Astrocyte (in vitro differentiated cells and primary cell): ENCODE data around the gene MAIP1. TPM values are rescaled to one million over a fixed set of nuclear protein-coding genes. Genes with fewer than 3 reads are reported as not detected.

Experiments used
- DNase-seq: peaks from one replicate; pipeline ENCODE4 v3.0.0-alpha.2; 2010; ENCODE audit warnings: low read depth
- FAIRE-seq: peaks from 2 replicates; lab custom pipeline; 2011; peaks lifted over from hg19 to GRCh38; lab: Jason Lieb, UNC
- H2AFZ ChIP-seq: 2 replicates; pipeline ENCODE4 v1.6.0; 2012; ENCODE audit warnings: low read depth, low read length, inconsistent platforms
- H3K27ac ChIP-seq: 2 replicates; pipeline ENCODE4 v1.5.1; 2011; ENCODE audit warnings: low read depth, low read length, inconsistent platforms
- H3K27me3 ChIP-seq: 2 replicates; pipeline ENCODE4 v1.6.0; 2011; ENCODE audit warnings: low read length, inconsistent platforms; ENCODE audit not compliant: insufficient read depth
- H3K36me3 ChIP-seq: 2 replicates; pipeline ENCODE4 v1.5.1; 2011; ENCODE audit warnings: low read length, inconsistent platforms; ENCODE audit not compliant: insufficient read depth
- H3K4me1 ChIP-seq: 2 replicates; pipeline ENCODE4 v1.5.1; 2011; ENCODE audit warnings: low read length, inconsistent platforms; ENCODE audit not compliant: insufficient read depth
- H3K4me2 ChIP-seq: 2 replicates; pipeline ENCODE4 v1.6.0; 2012; ENCODE audit warnings: low read length, inconsistent platforms
- H3K4me3 ChIP-seq: 2 replicates; pipeline ENCODE4 v1.5.1; 2011; ENCODE audit warnings: low read depth, mild to moderate bottlenecking, low read length, inconsistent platforms; ENCODE audit not compliant: insufficient read depth
- H3K79me2 ChIP-seq: 2 replicates; pipeline ENCODE4 v1.6.0; 2012; ENCODE audit warnings: mild to moderate bottlenecking, low read length, inconsistent platforms; ENCODE audit not compliant: insufficient read depth
- H3K9ac ChIP-seq: 2 replicates; pipeline ENCODE4 v1.6.0; 2012; ENCODE audit warnings: mild to moderate bottlenecking, low read length, inconsistent platforms
- H3K9me3 ChIP-seq: 2 replicates; pipeline ENCODE4 v1.5.1; 2012; ENCODE audit warnings: low read depth, mild to moderate bottlenecking, low read length, inconsistent platforms; ENCODE audit not compliant: insufficient read depth
- H4K20me1 ChIP-seq: 2 replicates; pipeline ENCODE4 v1.6.0; 2012; ENCODE audit warnings: low read length, inconsistent platforms; ENCODE audit not compliant: insufficient read depth
- H3K27ac Mint-ChIP-seq: one replicate; pipeline ENCODE4 v1.8.0; 2021; ENCODE audit warnings: mild to moderate bottlenecking, mixed read lengths; ENCODE audit not compliant: unreplicated experiment
- H3K27me3 Mint-ChIP-seq: one replicate; pipeline ENCODE4 v1.8.0; 2021; ENCODE audit warnings: low read depth, mixed read lengths; ENCODE audit not compliant: unreplicated experiment
- H3K36me3 Mint-ChIP-seq: one replicate; pipeline ENCODE4 v1.8.0; 2021; ENCODE audit warnings: low read depth, mixed read lengths; ENCODE audit not compliant: unreplicated experiment
- H3K4me1 Mint-ChIP-seq: one replicate; pipeline ENCODE4 v1.8.0; 2021; ENCODE audit warnings: low read depth, mixed read lengths; ENCODE audit not compliant: unreplicated experiment
- H3K4me3 Mint-ChIP-seq: one replicate; pipeline ENCODE4 v1.8.0; 2021; ENCODE audit warnings: mild to moderate bottlenecking, moderate library complexity, mixed read lengths; ENCODE audit not compliant: unreplicated experiment
- H3K9me3 Mint-ChIP-seq: one replicate; pipeline ENCODE4 v1.8.0; 2021; ENCODE audit warnings: mild to moderate bottlenecking, mixed read lengths; ENCODE audit not compliant: unreplicated experiment
- CTCF ChIP-seq: IDR thresholded peaks from 2 replicates; pipeline ENCODE4 v1.5.1; 2011; ENCODE audit warnings: low read depth, mild to moderate bottlenecking, inconsistent platforms, low read length, moderate library complexity; ENCODE audit not compliant: insufficient read depth
- EZH2 ChIP-seq: IDR thresholded peaks from 2 replicates; pipeline ENCODE4 v1.6.1; 2012; ENCODE audit warnings: mild to moderate bottlenecking, low read length, inconsistent platforms; ENCODE audit not compliant: insufficient read depth
- total RNA-seq: library from RNA; stranded (reverse); gene quantifications from 2 replicates; pipeline ENCODE4 v1.2.1, GENCODE V29; 2021

Gene MAIP1
- total RNA-seq, 1 donor from 2014 or later = 24.4 TPM

GRCh38 chr2:199984755-199985154 lies 29.4 kb downstream of the MAIP1 start:
- Mint-ChIP-seq H3K9me3 (no peaks in the 10 kb centered on the region), H3K27me3 (no peaks in the 10 kb centered on the region), H3K4me3 (no peak overlapping the region), H3K36me3 (no peaks in the 10 kb centered on the region), H3K4me1 (peaks cover 12% of the 10 kb centered on the region), H3K27ac (no peak overlapping the region)
- Histone ChIP-seq H3K36me3 (no peaks in the 10 kb centered on the region), H3K9ac (no peak overlapping the region), H3K27ac (no peak overlapping the region), H2AFZ (no peak overlapping the region), H3K4me2 (no peak overlapping the region), H3K79me2 (no peaks in the 10 kb centered on the region), H3K4me1 (peaks cover 2% of the 10 kb centered on the region), H3K9me3 (no peaks in the 10 kb centered on the region), H4K20me1 (no peaks in the 10 kb centered on the region), H3K4me3 (no peak overlapping the region), H3K27me3 (no peaks in the 10 kb centered on the region)
- TF ChIP-seq CTCF (no peak), EZH2 (no peak)
- FAIRE-seq (no peak), DNase-seq (no peak)

GRCh38 chr2:199985625-199986207 lies 30.3 kb downstream of the MAIP1 start:
- no peak overlapping the region for H3K4me2 ChIP-seq
- no peaks in the 10 kb centered on the region for H3K4me1 ChIP-seq
- no peaks in the 10 kb centered on the region for H3K36me3 ChIP-seq
- DNase-seq = peak; percentile 42
- H3K4me1 Mint-ChIP-seq = peaks cover 10% of the 10 kb centered on the region
- H3K27ac Mint-ChIP-seq = peak overlapping the region; percentile 63
- H3K9ac ChIP-seq = no peak overlapping the region
- H3K36me3 Mint-ChIP-seq = no peaks in the 10 kb centered on the region
- no peak overlapping the region for H2AFZ ChIP-seq
- H3K27me3 ChIP-seq = no peaks in the 10 kb centered on the region
- FAIRE-seq = peak; percentile 26
- no peaks in the 10 kb centered on the region for H3K9me3 Mint-ChIP-seq
- no peak overlapping the region for H3K4me3 Mint-ChIP-seq
- H3K79me2 ChIP-seq = no peaks in the 10 kb centered on the region
- H3K9me3 ChIP-seq = no peaks in the 10 kb centered on the region
- no peak overlapping the region for H3K27ac ChIP-seq
- no peak for TF ChIP-seq EZH2
- TF ChIP-seq CTCF = peak; percentile 76
- no peaks in the 10 kb centered on the region for H4K20me1 ChIP-seq
- H3K4me3 ChIP-seq = no peak overlapping the region
- no peaks in the 10 kb centered on the region for H3K27me3 Mint-ChIP-seq

- Mint-ChIP-seq H3K36me3 (no peaks in the 10 kb centered on the region), H3K4me1 (peaks cover 3% of the 10 kb centered on the region), H3K9me3 (no peaks in the 10 kb centered on the region), H3K4me3 (no peak overlapping the region), H3K27me3 (no peaks in the 10 kb centered on the region), H3K27ac (no peak overlapping the region)
- DNase-seq (no peak), FAIRE-seq (no peak)
- H3K27ac ChIP-seq = no peak overlapping the region
- H3K4me3 ChIP-seq = no peak overlapping the region
- no peak overlapping the region for H3K9ac ChIP-seq
- no peak overlapping the region for H2AFZ ChIP-seq
- TF ChIP-seq CTCF (no peak), EZH2 (no peak)
- H4K20me1 ChIP-seq = no peaks in the 10 kb centered on the region
- no peaks in the 10 kb centered on the region for H3K79me2 ChIP-seq
- H3K36me3 ChIP-seq = no peaks in the 10 kb centered on the region
- peak overlapping the region; percentile 42 for H3K4me2 ChIP-seq
- no peaks in the 10 kb centered on the region for H3K9me3 ChIP-seq
- no peaks in the 10 kb centered on the region for H3K4me1 ChIP-seq
- no peaks in the 10 kb centered on the region for H3K27me3 ChIP-seq
Measured at GRCh38 chr2:199987586-199987985, 32.2 kb downstream of the MAIP1 start.
